SK-N-SH (cell line): ENCODE results near the gene CD28. TPM values are rescaled to one million over a fixed set of nuclear protein-coding genes. Genes with fewer than 3 reads are reported as not detected.

Experiments used
- CTCF ChIA-PET: fragments of 300-600, 350-600 bp; formaldehyde crosslinking; extraction: SDS; loops from one replicate; lab custom pipeline; 2021; lab: Yijun Ruan, JAX
- POLR2A ChIA-PET: fragments of 350-600 bp; sonication (Branson Sonifier 250); formaldehyde crosslinking; extraction: SDS; loops from one replicate; lab custom pipeline; 2020; ENCODE audit warnings: antibody characterized with exemption, inconsistent platforms; lab: Yijun Ruan, JAX
- DNase-seq: peaks from one replicate; pipeline ENCODE4 v3.0.0; 2012
- H2AFZ ChIP-seq: fragments of 200-600 bp; sonication (generic); 2 replicates; pipeline ENCODE4 v1.8.1; 2016; ENCODE audit warnings: antibody characterized with exemption, mild to moderate bottlenecking, low read depth
- H3F3A ChIP-seq: fragments of 200-600 bp; sonication (generic); replicated peaks from 2 replicates; pipeline ENCODE3; 2016; ENCODE audit warnings: antibody characterized with exemption, mild to moderate bottlenecking; ENCODE audit not compliant: insufficient read depth
- H3K27ac ChIP-seq, 2 experiments: fragments of 200-500 bp in 1 of 2; fragments of 200-600 bp in 1 of 2; sonication (Bioruptor generic) in 1 of 2; sonication (generic), shearing (Covaris generic) in 1 of 2; 2 replicates each; pipeline versions ENCODE4 v1.5.1 to v1.6.1; 2014 to 2016; ENCODE audit warnings: low read depth in 2 of 2, inconsistent platforms in 1 of 2, low read length in 1 of 2, mild to moderate bottlenecking in 1 of 2, mixed read lengths in 1 of 2
- H3K27me3 ChIP-seq: fragments of 200-600 bp; sonication (generic), shearing (Covaris generic); 2 replicates; pipeline ENCODE4 v1.6.1; 2016; ENCODE audit warnings: mixed run types; ENCODE audit not compliant: insufficient read depth
- H3K36me3 ChIP-seq, 2 experiments: fragments of 200-500 bp in 1 of 2; fragments of 200-600 bp in 1 of 2; sonication (Bioruptor generic) in 1 of 2; sonication (generic) in 1 of 2; replicated peaks in 1 of 2; 2 replicates each; pipeline versions ENCODE3 to v1.5.1; 2014 to 2016; ENCODE audit warnings: low read length in 1 of 2, mild to moderate bottlenecking in 1 of 2; ENCODE audit not compliant: insufficient read depth in 2 of 2, control insufficient read depth in 1 of 2
- H3K4me1 ChIP-seq, 2 experiments: fragments of 200-500 bp in 1 of 2; fragments of 200-600 bp in 1 of 2; sonication (Bioruptor generic) in 1 of 2; sonication (generic), shearing (Covaris generic) in 1 of 2; 2 replicates each; pipeline versions ENCODE4 v1.5.1 to v1.6.1; 2014 to 2016; ENCODE audit warnings: low read depth in 1 of 2, low read length in 1 of 2, mixed run types in 1 of 2; ENCODE audit not compliant: insufficient read depth in 2 of 2, control insufficient read depth in 1 of 2
- H3K4me2 ChIP-seq: fragments of 200-600 bp; sonication (generic), shearing (Covaris generic); 2 replicates; pipeline ENCODE4 v1.6.1; 2017; ENCODE audit warnings: mixed run types
- H3K4me3 ChIP-seq, 2 experiments: fragments of 200-500 bp in 1 of 2; fragments of 200-600 bp in 1 of 2; sonication (Bioruptor generic) in 1 of 2; sonication (generic), shearing (Covaris generic) in 1 of 2; 2 replicates each; pipeline versions ENCODE4 v1.5.1 to v1.8.1; 2014 to 2016; ENCODE audit warnings: low read depth in 2 of 2, inconsistent platforms in 1 of 2, low read length in 1 of 2, mild to moderate bottlenecking in 1 of 2, mixed read lengths in 1 of 2, moderate library complexity in 1 of 2
- H3K79me2 ChIP-seq: fragments of 200-600 bp; sonication (generic); 2 replicates; pipeline ENCODE4 v1.8.1; 2017; ENCODE audit warnings: mild to moderate bottlenecking; ENCODE audit not compliant: insufficient read depth
- H3K9ac ChIP-seq: fragments of 200-600 bp; sonication (generic); 2 replicates; pipeline ENCODE4 v1.6.1; 2017; ENCODE audit warnings: mixed run types
- H3K9me2 ChIP-seq: fragments of 200-600 bp; sonication (generic); 2 replicates; pipeline ENCODE4 v1.6.1; 2017; ENCODE audit warnings: mixed run types
- H3K9me3 ChIP-seq: fragments of 200-600 bp; sonication (generic); 2 replicates; pipeline ENCODE4 v1.6.1; 2017; ENCODE audit warnings: mixed run types, mild to moderate bottlenecking, moderate library complexity
- H4K20me1 ChIP-seq: fragments of 200-600 bp; sonication (generic); 2 replicates; pipeline ENCODE4 v1.6.1; 2017; ENCODE audit warnings: mild to moderate bottlenecking, mixed run types; ENCODE audit not compliant: insufficient read depth
- CHD2 ChIP-seq: fragments of 150-350 bp; IDR thresholded peaks from 2 replicates; pipeline ENCODE4 v1.6.1; 2018; ENCODE audit warnings: low read length; ENCODE audit not compliant: partially characterized antibody
- FOSL2 ChIP-seq: IDR thresholded peaks from 2 replicates; pipeline ENCODE4 v1.4.0; 2012; ENCODE audit warnings: low read depth, mild to moderate bottlenecking, moderate library complexity, borderline replicate concordance
- JUND ChIP-seq: IDR thresholded peaks from 2 replicates; pipeline ENCODE4 v1.4.0; 2012
- MXI1 ChIP-seq: IDR thresholded peaks from 2 replicates; pipeline ENCODE4 v1.6.1; 2012; ENCODE audit warnings: mild to moderate bottlenecking, low read depth, low read length, improper control_type of control experiment
- NFIC ChIP-seq: IDR thresholded peaks from 2 replicates; pipeline ENCODE4 v1.4.0; 2012; ENCODE audit warnings: borderline replicate concordance
- NRF1 ChIP-seq: IDR thresholded peaks from 2 replicates; pipeline ENCODE4 v1.6.1; 2012; ENCODE audit warnings: low read depth, mild to moderate bottlenecking, low read length
- POLR2AphosphoS5 ChIP-seq: IDR thresholded peaks from 2 replicates; pipeline ENCODE4 v1.6.1; 2012; ENCODE audit warnings: low read depth, low read length
- RFX5 ChIP-seq: IDR thresholded peaks from 2 replicates; pipeline ENCODE4 v1.6.1; 2012; ENCODE audit warnings: mild to moderate bottlenecking, improper control_type of control experiment, low read length
- WGBS: methylation state at CpG from one replicate; pipeline ENCODE4 v1.1.6; 2017; ENCODE audit warnings: low lambda C conversion rate; 5-methylcytosine and 5-hydroxymethylcytosine counted together
- polyA plus RNA-seq, 3 experiments: library from polyadenylated mRNA; depleted of rRNA; stranded (reverse); fragments of >200 nt; gene quantifications; 2 replicates each; pipeline ENCODE4 v1.2.3, GENCODE V29; 2012
- TF ChIP-seq, protein P1 (sequence below): IDR thresholded peaks from 2 replicates; pipeline ENCODE4 v1.4.0; 2012; ENCODE audit warnings: low read depth, borderline replicate concordance
- TF ChIP-seq, protein P2 (sequence below): fragments of 200-600 bp; sonication (generic); IDR thresholded peaks from 2 replicates; pipeline ENCODE4 v1.6.1; 2017; ENCODE audit warnings: antibody characterized with exemption, mild to moderate bottlenecking, moderate library complexity

The CD28 gene
- polyA plus RNA-seq, 1 of the 3 experiments (the other 2 are of a cell fraction), result 0.05 TPM

DNA sequence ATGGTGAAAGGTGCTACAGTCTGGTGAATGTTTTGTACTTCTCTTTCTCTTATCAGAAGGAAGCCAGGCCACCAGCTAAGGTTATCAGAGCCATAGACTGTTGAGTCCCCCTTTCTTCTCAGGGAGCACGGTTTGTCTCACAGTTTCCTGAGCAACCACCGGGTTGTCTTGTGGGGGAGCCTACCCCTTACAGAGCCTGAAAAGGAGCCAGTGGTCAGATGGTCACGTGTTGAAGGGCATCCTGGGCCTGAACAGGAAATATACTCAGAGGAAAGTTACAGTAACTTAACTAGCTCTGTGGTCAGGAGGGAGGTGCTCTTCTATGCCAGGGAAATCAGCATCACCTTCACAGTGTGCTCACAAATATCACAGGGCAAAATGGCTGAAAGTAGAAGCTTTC lies 11.6 kb downstream of the CD28 start (continued):
- no peak for TF ChIP-seq MXI1
- TF ChIP-seq CHD2, result no peak
- TF ChIP-seq JUND, result no peak
- TF ChIP-seq, protein P1, sequence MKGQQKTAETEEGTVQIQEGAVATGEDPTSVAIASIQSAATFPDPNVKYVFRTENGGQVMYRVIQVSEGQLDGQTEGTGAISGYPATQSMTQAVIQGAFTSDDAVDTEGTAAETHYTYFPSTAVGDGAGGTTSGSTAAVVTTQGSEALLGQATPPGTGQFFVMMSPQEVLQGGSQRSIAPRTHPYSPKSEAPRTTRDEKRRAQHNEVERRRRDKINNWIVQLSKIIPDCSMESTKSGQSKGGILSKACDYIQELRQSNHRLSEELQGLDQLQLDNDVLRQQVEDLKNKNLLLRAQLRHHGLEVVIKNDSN, result no peak
- TF ChIP-seq NFIC, result no peak
- TF ChIP-seq, protein P2, sequence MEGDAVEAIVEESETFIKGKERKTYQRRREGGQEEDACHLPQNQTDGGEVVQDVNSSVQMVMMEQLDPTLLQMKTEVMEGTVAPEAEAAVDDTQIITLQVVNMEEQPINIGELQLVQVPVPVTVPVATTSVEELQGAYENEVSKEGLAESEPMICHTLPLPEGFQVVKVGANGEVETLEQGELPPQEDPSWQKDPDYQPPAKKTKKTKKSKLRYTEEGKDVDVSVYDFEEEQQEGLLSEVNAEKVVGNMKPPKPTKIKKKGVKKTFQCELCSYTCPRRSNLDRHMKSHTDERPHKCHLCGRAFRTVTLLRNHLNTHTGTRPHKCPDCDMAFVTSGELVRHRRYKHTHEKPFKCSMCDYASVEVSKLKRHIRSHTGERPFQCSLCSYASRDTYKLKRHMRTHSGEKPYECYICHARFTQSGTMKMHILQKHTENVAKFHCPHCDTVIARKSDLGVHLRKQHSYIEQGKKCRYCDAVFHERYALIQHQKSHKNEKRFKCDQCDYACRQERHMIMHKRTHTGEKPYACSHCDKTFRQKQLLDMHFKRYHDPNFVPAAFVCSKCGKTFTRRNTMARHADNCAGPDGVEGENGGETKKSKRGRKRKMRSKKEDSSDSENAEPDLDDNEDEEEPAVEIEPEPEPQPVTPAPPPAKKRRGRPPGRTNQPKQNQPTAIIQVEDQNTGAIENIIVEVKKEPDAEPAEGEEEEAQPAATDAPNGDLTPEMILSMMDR, result no peak

GRCh38 chr2:203719456-203720410 lies 13.3 kb downstream of the CD28 start:
- H3K9me3 ChIP-seq, result no peaks in the 10 kb centered on the region
- POLR2A ChIA-PET, result no interaction called here
- no peak for DNase-seq
- 72% methylated on average over 4 of the region's 4 CpGs for WGBS
- no peak for TF ChIP-seq FOSL2
- H3K9me2 ChIP-seq, result no peaks in the 10 kb centered on the region
- H3F3A ChIP-seq, result no peaks in the 10 kb centered on the region
- no peaks in the 10 kb centered on the region for H4K20me1 ChIP-seq
- no peaks in the 10 kb centered on the region for H3K27me3 ChIP-seq
- H3K27ac ChIP-seq, result no peak overlapping the region
- no peaks in the 10 kb centered on the region for H3K4me1 ChIP-seq
- H3K36me3 ChIP-seq, result no peaks in the 10 kb centered on the region
- H3K4me3 ChIP-seq, result no peak overlapping the region
- CTCF ChIA-PET, result no interaction called here
- no peak overlapping the region for H3K4me2 ChIP-seq
- no peak overlapping the region for H2AFZ ChIP-seq
- no peak overlapping the region for H3K9ac ChIP-seq
- H3K79me2 ChIP-seq, result no peaks in the 10 kb centered on the region

- no peaks in the 10 kb centered on the region for H3K27me3 ChIP-seq
- H3K79me2 ChIP-seq, result no peaks in the 10 kb centered on the region
- H2AFZ ChIP-seq, result no peak overlapping the region
- no peaks in the 10 kb centered on the region for H3K9me2 ChIP-seq
- H3K4me2 ChIP-seq, result no peak overlapping the region
- H4K20me1 ChIP-seq, result no peaks in the 10 kb centered on the region
- TF ChIP-seq POLR2AphosphoS5 (no peak), NRF1 (no peak), RFX5 (no peak), JUND (no peak)
- H3K9me3 ChIP-seq, result no peaks in the 10 kb centered on the region
- WGBS, result 54% methylated on average over 6 of the region's 6 CpGs
- no peak for DNase-seq
- CTCF ChIA-PET, result interaction anchor here (1.4 kb wide), 1 partner anchor 10 kb away, joined by 4 read pairs; no protein-coding TSS in a partner anchor
- no peaks in the 10 kb centered on the region for H3K36me3 ChIP-seq
- POLR2A ChIA-PET, result no interaction called here
- H3K4me1 ChIP-seq, result no peaks in the 10 kb centered on the region
- no peak overlapping the region for H3K9ac ChIP-seq
- no peak overlapping the region for H3K27ac ChIP-seq
- H3K4me3 ChIP-seq, result no peak overlapping the region
- no peaks in the 10 kb centered on the region for H3F3A ChIP-seq
Measured at GRCh38 chr2:203720915-203721672, 14.7 kb downstream of the CD28 start.
